GM12873 (cell line): ENCODE measurements around the gene TARS3.

Source experiments
- CTCF ChIP-seq: IDR thresholded peaks from 2 replicates; pipeline ENCODE4 v1.5.1; 2012; ENCODE audit warnings: low read depth, mild to moderate bottlenecking, moderate library complexity, low read length, control low read depth; ENCODE audit not compliant: insufficient read depth; ENCODE audit errors: missing control alignments

TARS3 gene

GRCh38 chr15:101651554-101652097 is 72.6 kb downstream of the TARS3 start:
- TF ChIP-seq CTCF: no peak

GRCh38 chr15:101650145-101650544 is 74.1 kb downstream of the TARS3 start:
- TF ChIP-seq CTCF: no peak

- no peak for TF ChIP-seq CTCF
These were observed 75.9 kb downstream of the TARS3 start for GRCh38 chr15:101648356-101648755.

GRCh38 chr15:101647251-101647650 is 77.0 kb downstream of the TARS3 start:
- no peak for TF ChIP-seq CTCF

GRCh38 chr15:101646672-101647071 is 77.6 kb downstream of the TARS3 start:
- no peak for TF ChIP-seq CTCF

- no peak for TF ChIP-seq CTCF
These were observed 81.9 kb downstream of the TARS3 start for GRCh38 chr15:101642361-101642760.

- TF ChIP-seq CTCF: no peak
These were observed 82.4 kb downstream of the TARS3 start for GRCh38 chr15:101641894-101642293.
